HUDEP-2 (cell line): ENCODE measurements around the gene SRA1.
"Not testable (repeated sequence)": the region's sequence is repeated elsewhere in the genome, so short reads cannot be mapped to it uniquely, and the experiment has no call there.

Experiments used
- DNase-seq, 76 experiments: peaks; one replicate each; lab custom pipeline; 2025; ENCODE audit not compliant: unreplicated experiment in 76 of 76; lab: John Stamatoyannopoulos, UW

Gene SRA1

DNA sequence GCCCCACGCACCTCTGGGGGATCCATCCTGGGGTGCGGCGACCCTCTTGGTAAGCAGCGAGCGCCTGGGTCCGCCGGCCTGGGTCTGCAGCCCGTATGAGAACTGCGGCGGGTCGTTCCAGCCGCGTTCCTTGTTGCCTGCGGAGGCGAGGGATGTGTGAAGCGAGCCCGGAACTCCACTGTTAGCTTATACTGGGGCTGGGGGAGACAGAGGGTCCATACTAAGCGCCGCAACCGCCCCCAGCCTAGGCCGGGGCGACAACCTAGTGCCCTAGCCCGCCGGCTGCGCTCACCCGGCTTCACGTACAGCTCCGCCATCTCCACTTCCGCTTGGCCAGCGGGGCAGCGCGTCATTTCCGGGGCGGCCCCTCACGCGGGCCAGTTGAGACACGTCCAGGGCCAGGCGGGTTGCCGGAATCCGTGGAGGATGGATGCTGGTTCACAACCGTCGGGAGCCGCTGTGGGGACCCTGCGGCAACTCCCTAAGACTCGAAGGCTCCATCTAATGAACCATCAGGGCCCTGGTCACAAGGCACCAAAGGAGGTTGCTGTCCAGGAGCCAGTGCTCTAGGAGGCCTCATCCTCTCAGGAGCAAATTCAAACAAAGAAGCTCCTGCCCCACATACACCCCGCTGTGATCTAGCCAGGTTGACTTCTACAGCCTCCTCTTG lies at the start of gene SRA1:
TSS of gene SRA1 (minus strand) at position 338 of the 670 bp plus-strand sequence. CDS start at position 317, 21 bp downstream.
- DNase-seq: peak in 74 of 76 experiments; percentile 8 to 90 (median 74)

DNA sequence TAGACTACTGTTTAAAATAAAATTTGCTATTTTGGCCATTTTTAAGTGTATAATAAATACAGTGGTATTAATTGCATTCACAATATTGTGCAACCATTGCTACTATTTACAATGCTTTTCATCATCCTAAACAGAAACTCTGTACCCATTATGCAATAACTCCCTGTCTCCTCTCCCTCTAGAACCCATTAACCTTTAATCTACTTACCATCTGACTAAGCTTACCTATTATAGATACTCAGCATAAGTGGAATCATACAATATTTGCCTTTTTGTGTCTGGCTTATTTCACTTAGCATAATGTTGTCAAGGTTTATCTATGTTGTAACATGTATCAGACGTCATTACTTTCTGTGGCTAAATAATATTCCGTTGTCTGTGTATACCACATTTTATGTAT lies 49.8 kb upstream of the SRA1 start:
- DNase-seq: no peak

- no peak for DNase-seq
Measured at GRCh38 chr5:140605879-140606278, 48.6 kb upstream of the SRA1 start.

DNA sequence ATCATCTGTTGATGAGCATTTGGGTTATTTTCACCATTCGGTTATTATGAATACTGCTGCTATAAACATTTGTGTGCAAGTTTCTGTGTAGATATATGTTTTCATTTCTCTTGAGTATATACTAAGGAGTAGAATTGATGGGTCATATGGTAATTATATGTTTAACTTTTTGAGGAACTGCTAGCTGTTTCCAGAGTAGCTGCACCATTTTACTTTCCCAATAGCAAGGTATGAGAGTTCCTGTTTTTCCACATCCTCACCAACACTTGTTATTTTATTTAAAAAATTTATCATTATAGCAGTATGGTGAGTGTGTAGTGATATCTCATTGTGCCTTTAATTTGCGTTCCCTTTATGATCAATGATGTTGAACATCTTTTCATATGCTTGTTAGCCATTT lies 46.5 kb upstream of the SRA1 start:
- no peak for DNase-seq

DNA sequence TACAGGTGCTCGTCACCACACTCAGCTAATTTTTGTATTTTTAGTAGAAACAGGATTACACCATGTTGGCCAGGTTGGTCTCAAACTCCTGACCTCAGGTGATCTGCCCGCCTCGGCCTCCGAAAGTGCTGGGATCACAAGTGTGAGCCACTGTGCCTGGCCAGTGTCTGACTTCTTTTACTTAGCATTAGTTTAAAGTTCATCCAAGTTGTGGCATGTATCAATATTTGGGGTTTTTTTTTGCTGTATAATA lies 46.1 kb upstream of the SRA1 start:
- DNase-seq: not testable (repeated sequence)

DNA sequence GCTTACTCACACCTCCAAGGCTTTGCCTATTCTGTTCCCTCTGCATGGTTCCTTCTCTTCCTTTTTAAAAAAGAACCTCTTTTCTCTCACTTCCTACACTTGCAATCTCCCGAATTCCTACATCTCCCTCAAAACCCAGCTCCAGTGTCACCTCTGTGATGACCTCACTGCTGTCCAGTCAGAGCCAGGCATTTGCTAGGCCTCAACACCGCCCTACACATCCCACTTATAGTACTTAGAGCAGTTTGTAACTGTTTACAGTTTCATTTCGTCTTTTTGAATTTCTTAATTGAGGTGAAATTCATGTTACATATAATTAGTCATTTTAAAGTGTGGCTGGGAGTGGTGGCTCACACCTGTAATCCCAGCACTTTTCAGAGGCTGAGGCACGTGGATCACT lies 44.9 kb upstream of the SRA1 start:
- no peak for DNase-seq

GRCh38 chr5:140600096-140600495 lies 42.8 kb upstream of the SRA1 start:
- DNase-seq: no peak

DNA sequence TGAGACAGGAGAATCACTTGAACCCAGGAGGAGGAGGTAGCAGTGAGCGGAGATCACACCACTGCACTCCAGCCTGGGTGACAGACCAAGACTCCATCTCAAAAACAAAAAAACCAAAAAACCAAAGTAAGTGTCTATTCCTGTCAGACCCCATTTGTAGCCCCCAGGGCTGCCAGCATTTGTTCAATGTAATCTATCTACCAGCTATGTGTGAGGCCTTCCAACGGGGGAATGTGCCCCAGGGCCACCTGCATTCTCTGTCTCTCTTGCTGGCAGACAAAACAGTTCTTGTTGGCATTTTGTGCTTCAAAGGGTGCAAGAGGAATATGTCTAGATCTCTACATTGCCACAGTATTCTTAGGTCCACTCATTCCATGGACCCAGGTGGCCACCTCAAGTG lies 41.6 kb upstream of the SRA1 start:
- no peak for DNase-seq

DNA sequence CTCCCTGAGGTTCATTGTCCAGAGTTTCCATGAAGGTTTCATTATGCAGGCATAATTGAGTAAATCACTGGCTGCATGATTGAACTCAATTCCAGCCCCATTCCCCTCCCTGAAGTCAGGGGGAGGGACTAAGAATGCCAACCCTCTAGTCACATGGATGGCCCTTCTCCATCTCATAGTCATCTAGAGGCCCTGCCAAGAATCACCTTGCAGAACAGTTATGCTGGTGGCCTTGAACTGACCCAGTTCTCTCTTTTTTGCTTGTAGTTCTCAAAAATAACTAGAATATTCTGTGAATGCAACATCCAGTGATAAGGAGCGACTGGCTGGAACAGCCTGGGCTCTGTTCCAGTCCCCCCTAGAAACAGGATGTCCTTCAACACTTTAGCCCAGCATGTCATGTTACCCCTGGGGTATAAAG lies 39.1 kb upstream of the SRA1 start:
- no peak for DNase-seq

GRCh38 chr5:140595538-140596300 lies 38.4 kb upstream of the SRA1 start:
- DNase-seq: peak in 11 of 76 experiments; percentile 1 to 48 (median 11)

GRCh38 chr5:140594169-140594568 lies 36.9 kb upstream of the SRA1 start:
- no peak for DNase-seq

- DNase-seq: not testable (repeated sequence)
Measured at GRCh38 chr5:140593070-140593469, 35.8 kb upstream of the SRA1 start.

DNA sequence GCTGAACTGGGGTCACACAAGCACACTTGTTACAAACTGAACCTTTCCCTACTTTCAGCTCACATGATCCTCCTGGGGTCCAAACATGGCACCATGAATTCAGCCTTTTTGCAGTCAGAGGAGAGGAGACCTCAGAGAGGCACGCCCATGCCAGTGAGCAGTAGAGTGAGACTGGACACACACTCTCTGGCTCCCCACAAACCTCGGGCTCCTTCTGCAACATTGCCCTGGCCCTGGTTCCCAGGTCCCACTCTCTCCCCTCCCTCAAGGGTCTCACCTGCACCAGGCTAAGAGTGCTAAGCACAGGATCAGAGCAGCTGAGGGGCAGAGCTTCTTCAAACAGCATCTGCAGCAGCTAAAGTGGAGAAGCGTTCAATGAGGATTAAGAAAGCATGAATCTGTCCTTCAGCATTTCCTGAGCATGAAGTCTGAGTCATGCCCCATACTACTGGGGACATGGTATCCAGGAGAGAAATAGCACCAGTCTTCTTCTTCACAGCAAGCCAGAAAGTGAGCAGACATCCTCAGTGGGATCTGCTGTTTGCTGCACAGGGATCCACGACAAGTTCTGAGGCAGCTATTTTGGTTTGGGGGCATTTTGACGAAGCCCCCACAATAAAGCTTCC lies 34.6 kb upstream of the SRA1 start:
- no peak for DNase-seq

DNA sequence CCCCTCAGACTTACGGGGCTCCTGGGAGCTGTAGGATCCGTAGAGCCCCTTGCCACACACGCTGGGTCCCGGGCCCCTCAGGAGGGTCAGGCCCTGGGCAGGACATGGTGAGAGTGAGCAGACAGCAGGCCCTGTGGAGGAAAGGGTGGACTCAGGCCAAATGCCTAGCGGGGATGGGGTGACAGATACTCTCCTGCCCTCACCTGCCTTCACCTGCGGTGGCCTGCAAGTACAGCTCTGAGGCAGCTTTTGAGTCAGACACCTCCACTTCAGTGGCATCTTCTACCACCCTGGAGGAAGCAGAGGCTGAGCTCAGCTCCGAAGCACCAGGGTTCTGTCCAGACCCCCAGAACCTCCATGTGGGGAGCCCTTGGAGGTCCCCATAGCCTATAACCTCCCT lies 33.6 kb upstream of the SRA1 start:
- no peak for DNase-seq

DNA sequence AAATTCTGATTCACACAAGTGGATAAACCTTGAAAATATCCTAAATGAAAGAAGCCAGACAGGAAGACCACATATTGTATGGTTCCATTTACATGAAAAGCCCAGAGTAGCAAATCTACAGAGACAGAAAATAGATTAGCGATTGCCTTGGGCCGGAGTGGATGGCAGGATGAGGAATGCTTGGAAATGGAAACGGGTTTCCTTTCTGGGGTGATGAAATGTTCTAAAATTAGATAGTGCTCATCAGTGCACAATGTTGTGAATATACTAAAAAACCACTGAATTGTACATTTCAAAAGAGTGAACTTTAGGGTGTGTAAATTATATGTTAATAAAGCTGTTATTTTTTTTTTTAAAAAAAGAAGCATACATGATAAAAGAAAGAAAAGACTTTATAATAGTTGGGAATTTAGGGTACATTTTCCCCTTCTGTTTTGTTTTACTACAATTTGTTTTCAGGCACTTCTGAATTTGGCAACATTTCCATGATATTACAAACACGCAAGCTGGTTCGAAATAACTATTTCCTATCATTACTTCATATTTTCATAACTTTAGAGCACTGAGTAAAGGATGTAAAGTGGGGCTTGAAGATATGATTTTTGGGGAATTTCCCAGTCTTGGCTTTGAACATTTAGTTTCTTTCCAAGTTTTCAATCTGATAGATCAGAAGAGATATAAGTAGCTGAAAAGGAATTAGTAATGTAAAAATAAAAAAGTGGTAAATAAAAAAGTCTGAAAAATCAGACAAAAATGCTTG lies 31.2 kb upstream of the SRA1 start:
- no peak for DNase-seq

GRCh38 chr5:140587495-140587894 lies 30.2 kb upstream of the SRA1 start:
- DNase-seq: no peak

DNA sequence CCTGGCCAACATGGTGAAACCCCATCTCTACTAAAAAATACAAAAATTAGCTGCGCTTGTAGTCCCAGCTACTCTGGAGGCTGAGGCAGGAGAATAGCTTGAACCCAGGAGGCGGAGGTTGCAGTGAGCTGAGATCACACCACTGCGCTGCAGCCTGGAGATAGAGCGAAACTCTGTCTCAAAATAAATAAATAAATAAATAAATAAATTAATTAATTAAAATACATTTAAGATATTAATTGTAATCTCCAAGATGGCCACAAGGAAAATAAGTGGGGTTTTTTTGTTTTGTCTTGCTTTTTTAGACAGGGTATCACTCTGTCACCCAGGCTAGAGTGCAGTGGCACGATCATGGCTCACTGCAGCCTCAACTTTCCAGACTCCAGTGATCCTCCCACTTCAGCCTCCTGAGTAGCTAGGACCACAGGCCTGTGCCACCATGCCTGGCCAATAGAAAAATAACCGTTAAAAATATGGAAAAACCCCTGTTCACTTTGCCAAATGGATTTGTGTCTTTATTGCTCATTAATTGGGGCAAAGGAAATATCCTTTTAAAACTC lies 22.0 kb upstream of the SRA1 start:
- not testable (repeated sequence) for DNase-seq

- DNase-seq: peak in 1 of 76 experiments; percentile 4
Measured at GRCh38 chr5:140576776-140577201, 19.5 kb upstream of the SRA1 start.

GRCh38 chr5:140575309-140575708 lies 18.0 kb upstream of the SRA1 start:
- DNase-seq: peak in 33 of 76 experiments; percentile 2 to 53 (median 18)

DNA sequence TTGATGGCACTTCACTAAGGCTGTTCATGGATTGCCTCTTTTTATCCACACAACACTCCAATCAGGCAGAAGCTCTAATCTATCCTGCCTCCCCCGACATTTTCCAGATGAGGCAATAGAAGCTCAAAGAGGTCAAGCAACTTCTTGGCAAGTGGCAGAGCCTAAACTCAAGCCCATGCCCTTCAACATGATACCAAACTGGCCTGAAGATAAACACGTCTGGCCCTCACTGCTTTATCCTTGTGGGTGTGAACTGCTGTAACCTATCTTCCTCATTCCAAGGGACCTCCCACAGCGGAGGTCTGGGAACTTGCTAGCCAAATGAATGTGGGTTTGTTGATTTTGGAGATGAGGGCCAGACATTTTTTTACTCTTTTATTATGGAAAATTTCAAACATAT lies 16.9 kb upstream of the SRA1 start:
- DNase-seq: peak in 14 of 76 experiments; percentile 3 to 45 (median 14)

GRCh38 chr5:140573683-140574082 lies 16.4 kb upstream of the SRA1 start:
- no peak for DNase-seq
